ENCODE measurements around the gene WDR45.

WDR45 gene

GRCh38 chrX:49043220-49043986 is 36.3 kb downstream of the WDR45 start, which contains the start of gene TFE3:
Gene TFE3, minus strand, starts transcription at chrX:49043357. Its CDS starts 131 bp downstream, at chrX:49043226.
- peak; percentile 92 for DNase-seq (ENCODE audit: low spot score)

DNA sequence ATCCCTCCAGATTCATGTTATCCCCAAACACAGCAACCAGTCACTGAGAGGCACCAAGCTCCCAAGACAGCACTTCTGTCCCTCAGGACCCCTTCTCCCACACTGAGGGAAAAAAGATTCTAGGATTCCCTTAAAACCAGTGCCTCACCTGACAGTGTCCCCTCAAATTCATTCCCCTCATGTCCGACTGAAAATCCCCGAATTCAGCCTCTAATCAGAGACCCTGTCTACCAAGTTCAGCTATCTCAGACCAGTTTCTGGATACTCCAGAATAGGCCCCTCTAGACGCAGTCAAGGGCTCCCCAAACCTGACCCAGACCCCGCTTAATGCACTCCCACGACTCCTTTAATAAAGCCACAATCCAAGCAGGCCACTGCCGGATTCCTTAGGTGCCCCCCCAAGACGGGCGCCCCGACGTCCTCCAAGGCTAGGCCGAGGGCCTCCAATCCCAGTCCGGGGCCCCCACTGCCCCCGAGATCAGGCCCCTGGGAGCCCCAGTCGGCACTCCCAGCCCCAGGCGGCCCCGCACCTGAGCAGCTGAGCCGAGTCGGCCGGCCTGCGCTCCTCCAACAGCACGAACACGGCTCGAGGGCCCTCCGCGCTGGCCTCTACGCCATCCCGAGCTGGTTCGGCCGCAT is 37.0 kb downstream of the WDR45 start:
- no peak for DNase-seq (ENCODE audit: low spot score)

DNA sequence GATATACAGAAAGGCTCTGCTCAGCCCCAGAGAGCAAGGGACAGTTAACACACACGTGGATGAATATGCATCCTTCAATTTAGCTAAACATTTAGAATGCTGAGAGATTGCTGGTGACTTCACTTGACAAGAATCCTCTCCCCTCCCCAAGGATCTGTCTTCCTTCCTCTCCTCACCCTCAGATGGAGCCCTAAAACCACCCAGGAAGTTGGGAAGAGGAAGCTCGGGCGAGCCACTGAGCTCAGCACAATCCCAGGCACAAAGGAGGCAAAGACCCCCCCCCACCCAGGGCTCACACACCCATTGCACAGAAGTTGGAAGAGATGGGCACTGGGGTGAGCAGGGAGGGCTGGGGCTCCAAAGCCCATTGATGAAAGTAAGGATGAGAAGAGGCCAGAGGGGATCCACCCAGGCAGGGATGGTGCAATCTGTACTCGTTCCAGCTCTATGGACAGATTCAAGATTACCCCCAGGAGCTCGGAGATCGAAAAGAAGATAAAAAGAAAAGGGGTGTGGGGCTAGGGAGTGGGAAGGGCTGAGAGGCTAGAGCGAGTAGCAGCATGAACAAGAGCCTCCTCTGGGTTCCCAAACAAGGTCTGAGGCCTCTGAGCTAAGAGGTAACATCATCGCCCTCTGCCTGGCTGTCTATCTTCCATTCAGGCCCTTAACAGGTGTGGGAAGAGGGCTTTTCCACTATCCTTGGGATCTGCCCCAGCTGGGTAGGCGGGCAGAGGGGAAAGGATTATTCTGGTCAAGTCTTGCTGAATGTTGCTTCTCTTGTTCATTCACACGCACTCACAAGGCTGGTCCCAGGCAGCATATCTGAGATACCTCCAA is 37.7 kb downstream of the WDR45 start:
- DNase-seq (ENCODE audit: low spot score): no peak

DNA sequence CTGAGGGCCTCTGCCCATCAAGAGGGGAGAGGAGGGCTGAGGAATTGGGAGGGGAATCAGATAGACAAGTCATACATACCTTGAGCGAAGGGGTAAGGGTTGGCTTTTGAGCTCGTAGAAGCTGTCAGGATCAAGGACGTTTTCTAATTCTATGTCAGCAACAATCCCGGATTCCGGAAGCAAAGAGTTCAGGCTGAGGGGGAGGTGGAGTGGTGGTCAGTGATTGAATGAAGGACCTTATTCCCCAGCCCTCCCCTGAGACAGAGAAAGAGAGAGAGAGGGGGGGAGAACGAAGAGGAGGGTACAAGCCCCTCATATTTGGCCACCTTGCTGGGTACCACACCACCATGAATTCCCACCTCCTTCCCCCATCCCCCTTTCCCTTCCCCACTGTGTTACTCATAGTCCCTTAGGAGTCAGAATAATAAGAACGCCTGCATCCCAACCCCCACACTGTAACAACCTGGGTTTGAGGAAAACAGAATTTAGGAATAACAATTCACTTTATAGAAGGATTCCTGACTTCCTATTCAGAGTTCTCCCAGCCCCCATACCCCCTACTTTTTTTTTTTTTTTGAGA is 39.2 kb downstream of the WDR45 start:
- DNase-seq (ENCODE audit: low spot score): no peak

GRCh38 chrX:49039598-49040375 is 39.9 kb downstream of the WDR45 start:
- peak; percentile 72 for DNase-seq (ENCODE audit: low spot score)

GRCh38 chrX:49037883-49038475 is 41.7 kb downstream of the WDR45 start:
- DNase-seq (ENCODE audit: low spot score): no peak

GRCh38 chrX:49030283-49030682 is 49.4 kb downstream of the WDR45 start:
- DNase-seq (ENCODE audit: low spot score): no peak

DNA sequence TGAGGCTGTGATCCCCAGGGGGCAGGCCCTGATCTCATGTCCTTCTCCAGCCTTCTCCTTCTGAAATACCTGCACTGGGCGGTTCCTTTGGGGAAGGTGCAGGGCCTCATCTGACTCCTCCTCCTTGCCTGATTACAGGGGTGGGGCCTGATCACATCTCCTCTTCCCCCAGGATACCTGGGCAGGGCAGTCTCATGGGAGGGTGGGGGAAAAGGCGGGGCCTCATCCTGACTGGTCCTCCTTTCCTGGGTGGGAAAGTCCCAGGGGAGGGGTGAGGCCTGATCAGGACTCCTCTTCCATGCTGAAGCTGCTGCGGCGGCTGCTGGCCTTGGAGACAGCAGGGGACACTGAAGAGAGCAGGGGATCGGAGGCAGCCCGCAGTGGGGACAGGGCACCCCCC is 49.8 kb downstream of the WDR45 start:
- DNase-seq (ENCODE audit: low spot score): no peak
